H1 (cell line): ENCODE results near the gene OGDH. TPM values are rescaled to one million over a fixed set of nuclear protein-coding genes. Genes with fewer than 3 reads are reported as not detected.

Experiments used
- CTCF ChIA-PET: fragments of 300-600 bp; sonication (Branson Sonifier 250); formaldehyde crosslinking; loops from one replicate; lab custom pipeline; 2021; ENCODE audit not compliant: partially characterized antibody; lab: Charles Lee
- POLR2A ChIA-PET: fragments of 300-600 bp; sonication (Branson Sonifier 250); formaldehyde crosslinking; loops from one replicate; lab custom pipeline; 2021; ENCODE audit warnings: inconsistent platforms; ENCODE audit not compliant: partially characterized antibody; lab: Charles Lee
- DNase-seq, 2 experiments: peaks; one replicate each; pipeline versions ENCODE4 v3.0.0 to v3.0.0-alpha.2; 2010 to 2022; ENCODE audit warnings: low spot score in 2 of 2, low read depth in 1 of 2, mixed read lengths in 1 of 2
- FAIRE-seq: peaks from 2 replicates; lab custom pipeline; 2011; peaks lifted over from hg19 to GRCh38; lab: Jason Lieb, UNC
- H2AFZ ChIP-seq: 2 replicates; pipeline ENCODE4 v1.8.1; 2012; ENCODE audit warnings: low read length, inconsistent platforms
- H2AK5ac ChIP-seq: 2 replicates; pipeline ENCODE4 v1.6.1; 2013; ENCODE audit warnings: low read depth, low read length
- H2BK120ac ChIP-seq: replicated peaks from 2 replicates; pipeline ENCODE3; 2013; ENCODE audit warnings: low read depth, low read length, inconsistent platforms
- H2BK12ac ChIP-seq: 2 replicates; pipeline ENCODE4 v1.6.1; 2013; ENCODE audit warnings: low read depth, low read length
- H2BK15ac ChIP-seq: 2 replicates; pipeline ENCODE4 v1.6.1; 2013; ENCODE audit warnings: low read length
- H2BK20ac ChIP-seq: 2 replicates; pipeline ENCODE4 v1.6.1; 2013; ENCODE audit warnings: low read length
- H2BK5ac ChIP-seq: 2 replicates; pipeline ENCODE4 v1.6.1; 2013; ENCODE audit warnings: low read depth, low read length
- H3K14ac ChIP-seq: 2 replicates; pipeline ENCODE4 v1.6.1; 2013; ENCODE audit warnings: inconsistent platforms; ENCODE audit not compliant: insufficient read length
- H3K18ac ChIP-seq: 2 replicates; pipeline ENCODE4 v1.6.1; 2013; ENCODE audit warnings: low read length; ENCODE audit errors: extremely low read depth
- H3K23ac ChIP-seq: 2 replicates; pipeline ENCODE4 v1.6.1; 2013; ENCODE audit warnings: inconsistent platforms; ENCODE audit not compliant: insufficient read length
- H3K23me2 ChIP-seq: 2 replicates; pipeline ENCODE4 v1.6.1; 2013; ENCODE audit warnings: low read depth, low read length
- H3K27ac ChIP-seq: 2 replicates; pipeline ENCODE4 v1.6.1; 2011; ENCODE audit warnings: low read depth, low read length, inconsistent platforms
- H3K27me3 ChIP-seq, 4 experiments: replicated peaks in 1 of 4; 1 replicate in 1 of 4; 2 replicates in 3 of 4; pipeline versions ENCODE4 v1.6.1 to v1.8.1; 2011 to 2013; ENCODE audit warnings: low read length in 3 of 4, mild to moderate bottlenecking in 3 of 4, inconsistent platforms in 2 of 4, mixed read lengths in 2 of 4, moderate library complexity in 1 of 4; ENCODE audit not compliant: control insufficient read depth in 3 of 4, insufficient read depth in 3 of 4; ENCODE audit errors: extremely low read depth in 1 of 4
- H3K36me3 ChIP-seq, 4 experiments: 2 replicates each; pipeline versions ENCODE4 v1.6.1 to v1.8.1; 2011 to 2013; ENCODE audit warnings: mild to moderate bottlenecking in 4 of 4, low read length in 3 of 4, moderate library complexity in 2 of 4, control low read depth in 1 of 4, inconsistent platforms in 1 of 4; ENCODE audit not compliant: insufficient read depth in 4 of 4, control insufficient read depth in 2 of 4
- H3K4ac ChIP-seq: replicated peaks from 2 replicates; pipeline ENCODE3; 2013; ENCODE audit warnings: low read length, low read depth, mixed read lengths, inconsistent platforms; ENCODE audit not compliant: insufficient read length
- H3K4me1 ChIP-seq, 4 experiments: replicated peaks in 1 of 4; 1 replicate in 1 of 4; 2 replicates in 3 of 4; pipeline versions ENCODE4 v1.6.1 to v1.8.1; 2011 to 2013; ENCODE audit warnings: low read length in 3 of 4, inconsistent platforms in 2 of 4, mixed read lengths in 1 of 4; ENCODE audit not compliant: insufficient read depth in 4 of 4, control insufficient read depth in 3 of 4
- H3K4me2 ChIP-seq, 2 experiments: 2 replicates each; pipeline versions ENCODE4 v1.6.1 to v1.8.1; 2011 to 2013; ENCODE audit warnings: low read depth in 2 of 2, low read length in 2 of 2, control low read depth in 1 of 2, inconsistent platforms in 1 of 2, mild to moderate bottlenecking in 1 of 2; ENCODE audit not compliant: insufficient read depth in 1 of 2
- H3K4me3 ChIP-seq, 4 experiments: fragments of 200-600, 300-600 bp in 1 of 4; sonication (generic), shearing (Covaris generic), sonication (Bioruptor Twin) in 1 of 4; 2 replicates each; pipeline versions ENCODE4 v1.5.1 to v1.8.1; 2011 to 2016; ENCODE audit warnings: low read length in 4 of 4, low read depth in 3 of 4, control low read depth in 2 of 4, inconsistent platforms in 2 of 4, mild to moderate bottlenecking in 2 of 4, mixed read lengths in 1 of 4, moderate library complexity in 1 of 4; ENCODE audit not compliant: insufficient read depth in 2 of 4; ENCODE audit errors: extremely low read depth in 1 of 4
- H3K56ac ChIP-seq: replicated peaks from 2 replicates; pipeline ENCODE3; 2013; ENCODE audit warnings: low read depth, mild to moderate bottlenecking, mixed read lengths, low read length, inconsistent platforms; ENCODE audit not compliant: insufficient read length
- H3K79me1 ChIP-seq: 2 replicates; pipeline ENCODE4 v1.6.1; 2013; ENCODE audit warnings: low read depth, low read length, control low read depth
- H3K79me2 ChIP-seq, 2 experiments: 2 replicates each; pipeline versions ENCODE4 v1.6.1 to v1.8.1; 2012 to 2013; ENCODE audit warnings: low read length in 2 of 2, mild to moderate bottlenecking in 2 of 2, inconsistent platforms in 1 of 2; ENCODE audit not compliant: insufficient read depth in 2 of 2, control insufficient read depth in 1 of 2
- H3K9ac ChIP-seq, 4 experiments: replicated peaks in 1 of 4; 1 replicate in 1 of 4; 2 replicates in 3 of 4; pipeline versions ENCODE4 v1.6.1 to v1.8.1; 2011 to 2013; ENCODE audit warnings: low read depth in 3 of 4, low read length in 3 of 4, control low read depth in 2 of 4, mild to moderate bottlenecking in 2 of 4, moderate library complexity in 2 of 4, inconsistent platforms in 1 of 4; ENCODE audit errors: extremely low read depth in 1 of 4
- H3K9me3 ChIP-seq, 2 experiments: 2 replicates each; pipeline versions ENCODE4 v1.6.1 to v1.8.1; 2012 to 2013; ENCODE audit warnings: mild to moderate bottlenecking in 2 of 2, moderate library complexity in 2 of 2, control low read depth in 1 of 2, inconsistent platforms in 1 of 2, low read depth in 1 of 2, low read length in 1 of 2, mixed read lengths in 1 of 2; ENCODE audit not compliant: insufficient read depth in 2 of 2
- H4K20me1 ChIP-seq, 2 experiments: replicated peaks in 1 of 2; 2 replicates each; pipeline versions ENCODE3 to v1.8.1; 2011 to 2013; ENCODE audit warnings: inconsistent platforms in 2 of 2, low read length in 2 of 2, mild to moderate bottlenecking in 1 of 2; ENCODE audit not compliant: insufficient read depth in 2 of 2, control insufficient read depth in 1 of 2
- H4K5ac ChIP-seq: 2 replicates; pipeline ENCODE4 v1.6.1; 2013; ENCODE audit warnings: low read length, low read depth, mixed read lengths, inconsistent platforms; ENCODE audit not compliant: insufficient read length
- H4K8ac ChIP-seq: 2 replicates; pipeline ENCODE4 v1.8.0; 2013; ENCODE audit warnings: mild to moderate bottlenecking, moderate library complexity, low read length, inconsistent platforms; ENCODE audit not compliant: insufficient read depth; ENCODE audit errors: extremely low read depth
- H4K91ac ChIP-seq: replicated peaks from 2 replicates; pipeline ENCODE3; 2013; ENCODE audit warnings: low read length, mixed read lengths, inconsistent platforms; ENCODE audit not compliant: insufficient read length
- CEBPB ChIP-seq: IDR thresholded peaks from 2 replicates; pipeline ENCODE4 v1.6.1; 2012; ENCODE audit warnings: low read depth, low read length
- CREB1 ChIP-seq: IDR thresholded peaks from 2 replicates; pipeline ENCODE4 v1.6.1; 2012; ENCODE audit warnings: inconsistent platforms
- CTBP2 ChIP-seq: IDR thresholded peaks from 2 replicates; pipeline ENCODE4 v1.7.0; 2011; ENCODE audit warnings: borderline replicate concordance, mild to moderate bottlenecking, moderate library complexity, mixed read lengths, low read length; ENCODE audit not compliant: insufficient read depth, insufficient read length
- GABPA ChIP-seq: IDR thresholded peaks from 2 replicates; pipeline ENCODE4 v1.6.1; 2011; ENCODE audit warnings: mild to moderate bottlenecking, low read length, moderate library complexity, borderline replicate concordance; ENCODE audit not compliant: insufficient read depth
- JUND ChIP-seq: IDR thresholded peaks from 2 replicates; pipeline ENCODE4 v1.6.1; 2011; ENCODE audit warnings: mild to moderate bottlenecking, improper control_type of control experiment, low read length
- NRF1 ChIP-seq: IDR thresholded peaks from 2 replicates; pipeline ENCODE4 v1.6.1; 2011; ENCODE audit warnings: mild to moderate bottlenecking, low read depth, low read length, improper control_type of control experiment
- RXRA ChIP-seq: IDR thresholded peaks from 2 replicates; pipeline ENCODE4 v1.6.1; 2011; ENCODE audit warnings: low read depth, mild to moderate bottlenecking, low read length, moderate library complexity; ENCODE audit not compliant: insufficient read depth
- SAP30 ChIP-seq: fragments of 300-600 bp; sonication (generic); IDR thresholded peaks from 2 replicates; pipeline ENCODE4 v1.7.1; 2012; ENCODE audit warnings: low read length, moderate library complexity, mild to moderate bottlenecking, inconsistent platforms; ENCODE audit not compliant: insufficient read depth, insufficient replicate concordance
- SRF ChIP-seq: IDR thresholded peaks from 2 replicates; pipeline ENCODE4 v1.6.1; 2011; ENCODE audit warnings: mild to moderate bottlenecking, low read depth, low read length, moderate library complexity
- ZNF274 ChIP-seq: IDR thresholded peaks from 2 replicates; pipeline ENCODE4 v1.7.0; 2012; ENCODE audit warnings: low read length, borderline replicate concordance; ENCODE audit errors: extremely low read depth
- WGBS, 2 experiments: shearing (Covaris generic) in 1 of 2; methylation state at CpG; one replicate each; pipeline versions ENCODE4 v1.1.6 to v1.1.7; 2013 to 2015; ENCODE audit warnings: low lambda C conversion rate in 2 of 2, mixed read lengths in 2 of 2, inconsistent platforms in 1 of 2, low coverage in 1 of 2, missing lambda C conversion rate in 1 of 2; ENCODE audit not compliant: insufficient replicate concordance in 2 of 2, insufficient coverage in 1 of 2, insufficient read length in 1 of 2; ENCODE audit errors: extremely low coverage in 1 of 2, missing lambda C conversion rate in 1 of 2; 5-methylcytosine and 5-hydroxymethylcytosine counted together
- polyA plus RNA-seq, 7 experiments: library from polyadenylated mRNA; depleted of rRNA in 3 of 7; stranded (reverse) in 5 of 7; unstranded in 2 of 7; fragments of >200 nt in 5 of 7; fragments of 200-250 nt in 2 of 7; gene quantifications; 1 replicate in 5 of 7; 2 replicates in 1 of 7; 4 replicates in 1 of 7; pipeline versions ENCODE4 v1.2.1 to v1.2.3, GENCODE V29; 2011 to 2013; ENCODE audit warnings: missing spikeins in 2 of 7, mixed read lengths in 2 of 7
- total RNA-seq: library from RNA; stranded (reverse); fragmentation: NEBNext Ultra II Directional; extraction: Animal tissue kit (Norgen Biotek cat#: 25700); gene quantifications from 2 replicates; pipeline ENCODE4 v1.2.1, GENCODE V29; 2021
- TF ChIP-seq, protein P1 (sequence below): IDR thresholded peaks from 2 replicates; pipeline ENCODE4 v1.6.1; 2011; ENCODE audit warnings: low read depth, mild to moderate bottlenecking, low read length; ENCODE audit not compliant: insufficient read depth

OGDH gene
- total and polyA plus RNA-seq, 2 of the 8 experiments (the other 6 are each of a cell fraction or from before 2014, with no cell fraction given), result 71.6 to 91.6 TPM

GRCh38 chr7:44754802-44755697, 148.6 kb downstream of the OGDH start:
- FAIRE-seq (no peak), DNase-seq (no peak)
- peak overlapping the region; percentile 10; the same call in 1 of the 2 replicates for H3K18ac ChIP-seq
- peak overlapping the region; percentile 76 for H2BK5ac ChIP-seq
- H4K91ac ChIP-seq, result peak overlapping the region; percentile 28
- H4K20me1 ChIP-seq, result peaks cover 16 to 24% of the 10 kb centered on the region in 2 experiments
- H2AK5ac ChIP-seq, result no peak overlapping the region
- ChIA-PET CTCF (no interaction called here), POLR2A (interaction anchor here (1.0 to 2.7 kb wide), 3 partner anchors 12 to 148 kb away, joined by 3 to 12 read pairs (median 3); partner anchors contain the start of gene OGDH)
- H2AFZ ChIP-seq, result no peak overlapping the region
- 91% methylated on average over 11 of the region's 11 CpGs; no CpG with 5 or more reads in 1 of the 2 experiments for WGBS, 2 experiments
- peaks cover 0 to 51% of the 10 kb centered on the region in 2 experiments; a peak in 2 of 4 replicates for H3K79me2 ChIP-seq
- H3K56ac ChIP-seq, result no peak overlapping the region
- no peaks in the 10 kb centered on the region; a peak in 1 of 7 replicates for H3K27me3 ChIP-seq
- no peak overlapping the region for H3K14ac ChIP-seq
- H3K4me3 ChIP-seq, result no peak overlapping the region
- H2BK120ac ChIP-seq, result no peak overlapping the region
- peaks cover 4% of the 10 kb centered on the region for H3K79me1 ChIP-seq
- H4K5ac ChIP-seq, result no peak overlapping the region
- H3K36me3 ChIP-seq, result peaks cover 3 to 20% (median 4%) of the 10 kb centered on the region in 4 experiments; a peak in 4 of 8 replicates
- H3K23me2 ChIP-seq, result no peaks in the 10 kb centered on the region
- no peak overlapping the region for H2BK15ac ChIP-seq
- no peak overlapping the region for H3K4me2 ChIP-seq
- H3K23ac ChIP-seq, result no peak overlapping the region
- H3K9ac ChIP-seq, result no peak overlapping the region
- H3K4ac ChIP-seq, result no peak overlapping the region
- 0 out of 2 replicates have a peak overlapping the region, but pooled peaks have one; percentile 17 for H2BK12ac ChIP-seq
- H3K9me3 ChIP-seq, result no peaks in the 10 kb centered on the region
- peak overlapping the region; percentile 45; the same call in 1 of the 2 replicates for H3K27ac ChIP-seq
- peaks cover 0 to 13% (median 5%) of the 10 kb centered on the region in 4 experiments; a peak in 5 of 7 replicates for H3K4me1 ChIP-seq
- no peak overlapping the region for H2BK20ac ChIP-seq
- peak overlapping the region; percentile 60; the same call in 1 of the 2 replicates for H4K8ac ChIP-seq
- TF ChIP-seq, protein P1, sequence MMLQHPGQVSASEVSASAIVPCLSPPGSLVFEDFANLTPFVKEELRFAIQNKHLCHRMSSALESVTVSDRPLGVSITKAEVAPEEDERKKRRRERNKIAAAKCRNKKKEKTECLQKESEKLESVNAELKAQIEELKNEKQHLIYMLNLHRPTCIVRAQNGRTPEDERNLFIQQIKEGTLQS, result no peak
- TF ChIP-seq JUND (no peak), GABPA (no peak), CTBP2 (no peak), CEBPB (no peak), RXRA (no peak), NRF1 (no peak), ZNF274 (no peak), SRF (no peak), CREB1 (no peak), SAP30 (no peak)
